Heart right ventricle (tissue), 16 donors: ENCODE data around the gene SFMBT2. TPM values are rescaled to one million over a fixed set of nuclear protein-coding genes. Genes with fewer than 3 reads are reported as not detected.

ENCODE experiments used
- ATAC-seq, 8 donors: fragments of 200-7000 bp; cut with Tn5 transposase; one replicate each; pipeline ENCODE4 v1.9.1; 2020; ENCODE audit warnings: mild to moderate bottlenecking in 8 of 8, moderate library complexity in 8 of 8, moderate number of reproducible peaks in 1 of 8
- DNase-seq, 2 donors: peaks; one replicate each; pipeline ENCODE4 v3.0.0-alpha.2; 2020
- H3K27ac ChIP-seq, 10 donors: fragments of 200-600 bp; sonication (generic) in 2 of 10; one replicate each; pipeline versions ENCODE4 v1.5.0 to v1.8.0; 2020 to 2022; ENCODE audit warnings: mild to moderate bottlenecking in 3 of 10
- H3K27me3 ChIP-seq, 7 donors: fragments of 200-600 bp; one replicate each; pipeline ENCODE4 v1.8.0; 2021 to 2022; ENCODE audit warnings: mild to moderate bottlenecking in 2 of 7
- H3K36me3 ChIP-seq, 9 donors: fragments of 200-600 bp; sonication (generic) in 1 of 9; one replicate each; pipeline versions ENCODE4 v1.5.0 to v1.8.0; 2020 to 2022; ENCODE audit warnings: mild to moderate bottlenecking in 2 of 9
- H3K4me1 ChIP-seq, 9 donors: fragments of 200-600 bp; sonication (generic) in 1 of 9; one replicate each; pipeline versions ENCODE4 v1.5.0 to v1.8.0; 2020 to 2022; ENCODE audit warnings: mild to moderate bottlenecking in 4 of 9
- H3K4me3 ChIP-seq, 10 donors: fragments of 200-600 bp; sonication (generic) in 2 of 10; one replicate each; pipeline versions ENCODE4 v1.5.0 to v1.8.0; 2020 to 2022; ENCODE audit warnings: mild to moderate bottlenecking in 7 of 10, moderate library complexity in 2 of 10
- H3K9me3 ChIP-seq, 11 donors: fragments of 200-600 bp in 10 of 11; sonication (generic) in 2 of 11; one replicate each; pipeline versions ENCODE4 v1.5.0 to v1.8.0; 2013 to 2022; ENCODE audit warnings: mild to moderate bottlenecking in 2 of 11, control low read depth in 1 of 11, moderate library complexity in 1 of 11
- WGBS, 2 donors: extraction: QIAGEN DNeasy Blood & Tissue Kit; methylation state at CpG; one replicate each; pipeline ENCODE4 v1.1.7; 2013; ENCODE audit warnings: inconsistent platforms in 1 of 2; 5-methylcytosine and 5-hydroxymethylcytosine counted together
- intact Hi-C, 10 donors: fragments of 100-400 bp; cut with DNase I; formaldehyde crosslinking; loops; one replicate each; pipeline versions ENCODE4 v1.11.1 to v1.14.2; 2022
- polyA plus RNA-seq, 2 donors: library from polyadenylated mRNA; stranded (reverse); fragments of 200-250 nt; gene quantifications; one replicate each; pipeline ENCODE4 v1.2.3, GENCODE V29; 2013
- total RNA-seq, 10 donors: library from RNA; stranded (reverse); fragmentation: NEBNext Ultra II Directional in 3 of 10; extraction: Animal tissue kit (Norgen Biotek cat#: 25700) in 3 of 10; gene quantifications; one replicate each; pipeline versions ENCODE4 v1.2.1 to v1.2.4, GENCODE V29; 2021 to 2023
- TF ChIP-seq, protein P1 (sequence below), 9 donors: fragments of 200-600 bp; sonication (generic) in 2 of 9; IDR thresholded peaks; one replicate each; pipeline versions ENCODE4 v1.5.0 to v1.8.0; 2021 to 2022; ENCODE audit warnings: antibody characterized with exemption in 9 of 9, mild to moderate bottlenecking in 5 of 9, moderate library complexity in 1 of 9
- donor health status: Arrhythmogenic right ventricular cardiomyopathy.
- donor health status: ischemic (EF 13 %, LVEDD 7.1; RV severe dilation, severe dysfunction).
- donor health status: healthy with polysubstance abuse.
- donor health status: DM: no; HTN: yes; CAD: no.
- donor health status: DM: no; HTN: no; CAD: no.
- donor health status: ischemic (EF 25% LVEDD 6.9; RV normal size, moderate dysfunction).
- donor health status: ischemic (EF 25% LVEDD 5.7; RV mildly dilated, moderate dysfunction).
- donor health status: healthy.
- donor health status: DM: yes; HTN: yes; CAD: no.
- donor health status: Ischemic cardiomyopathy.
- donor health status: ischemic (EF 35%, LVEDD 5.7; RV mildly dilated, moderate dysfunction).
- donor health status: nonischemic (EF 11% LVEDD 7.7; RV severe dilation, severe dysfunction).
- donor health status: DM: yes; HTN: yes; CAD: no.
- donor health status: PGD.
- donor health status: ischemic (EF 29% LVEDD 5.4; RV normal size, mild dysfunction).
- donor health status: nonischemic (EF 23%, LVEDD 6.1; RV moderate dilation, normal function).

Gene SFMBT2
- total and polyA plus RNA-seq, 12 donors: 4.1 to 14.2 (median 10.0) TPM

DNA sequence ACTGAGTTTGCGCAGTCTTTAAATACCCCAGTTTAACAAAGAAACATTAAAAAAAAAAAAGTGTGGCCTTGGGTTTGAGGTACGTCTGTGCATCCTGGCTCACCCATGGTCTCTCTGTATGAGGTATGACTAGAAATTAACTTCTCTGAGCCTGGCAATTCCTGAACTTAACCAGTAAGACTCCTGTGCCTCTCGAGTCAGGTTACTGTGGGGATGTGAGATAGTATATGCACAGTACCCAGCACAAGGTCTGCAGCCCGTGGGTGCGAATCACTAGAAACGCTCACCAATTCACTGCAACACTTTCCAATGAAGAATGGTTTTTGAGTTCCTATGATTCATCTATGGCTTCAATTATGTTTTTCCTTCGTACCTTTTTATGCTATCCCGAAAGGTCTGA is 149.9 kb downstream of the SFMBT2 start:
- peaks cover 7 to 67% (median 28%) of the 10 kb centered on the region in 9 donors for H3K4me1 ChIP-seq
- intact Hi-C loops: loop anchor here in 9 of 10 donors (1.0 to 10.0 kb wide), 13 partner anchors 51 to 151 kb away; partner anchors contain the start of gene SFMBT2 (in 2 of the 9)
- DNase-seq (no peak), ATAC-seq (peak in 5 of 8 donors; percentile 2 to 35 (median 8))
- H3K9me3 ChIP-seq: no peaks in the 10 kb centered on the region
- TF ChIP-seq, protein P1, sequence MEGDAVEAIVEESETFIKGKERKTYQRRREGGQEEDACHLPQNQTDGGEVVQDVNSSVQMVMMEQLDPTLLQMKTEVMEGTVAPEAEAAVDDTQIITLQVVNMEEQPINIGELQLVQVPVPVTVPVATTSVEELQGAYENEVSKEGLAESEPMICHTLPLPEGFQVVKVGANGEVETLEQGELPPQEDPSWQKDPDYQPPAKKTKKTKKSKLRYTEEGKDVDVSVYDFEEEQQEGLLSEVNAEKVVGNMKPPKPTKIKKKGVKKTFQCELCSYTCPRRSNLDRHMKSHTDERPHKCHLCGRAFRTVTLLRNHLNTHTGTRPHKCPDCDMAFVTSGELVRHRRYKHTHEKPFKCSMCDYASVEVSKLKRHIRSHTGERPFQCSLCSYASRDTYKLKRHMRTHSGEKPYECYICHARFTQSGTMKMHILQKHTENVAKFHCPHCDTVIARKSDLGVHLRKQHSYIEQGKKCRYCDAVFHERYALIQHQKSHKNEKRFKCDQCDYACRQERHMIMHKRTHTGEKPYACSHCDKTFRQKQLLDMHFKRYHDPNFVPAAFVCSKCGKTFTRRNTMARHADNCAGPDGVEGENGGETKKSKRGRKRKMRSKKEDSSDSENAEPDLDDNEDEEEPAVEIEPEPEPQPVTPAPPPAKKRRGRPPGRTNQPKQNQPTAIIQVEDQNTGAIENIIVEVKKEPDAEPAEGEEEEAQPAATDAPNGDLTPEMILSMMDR (IDR thresholded peaks at IDR 0.05): no peak
- H3K4me3 ChIP-seq: no peak overlapping the region
- H3K27me3 ChIP-seq: no peaks in the 10 kb centered on the region
- 88% methylated on average over 8 of the region's 8 CpGs for whole genome bisulfite sequencing, 2 donors
- peaks cover 0 to 10% (median 0%) of the 10 kb centered on the region in 9 donors for H3K36me3 ChIP-seq
- peak overlapping the region in 9 of 10 donors; percentile 20 to 69 (median 56) for H3K27ac ChIP-seq

DNA sequence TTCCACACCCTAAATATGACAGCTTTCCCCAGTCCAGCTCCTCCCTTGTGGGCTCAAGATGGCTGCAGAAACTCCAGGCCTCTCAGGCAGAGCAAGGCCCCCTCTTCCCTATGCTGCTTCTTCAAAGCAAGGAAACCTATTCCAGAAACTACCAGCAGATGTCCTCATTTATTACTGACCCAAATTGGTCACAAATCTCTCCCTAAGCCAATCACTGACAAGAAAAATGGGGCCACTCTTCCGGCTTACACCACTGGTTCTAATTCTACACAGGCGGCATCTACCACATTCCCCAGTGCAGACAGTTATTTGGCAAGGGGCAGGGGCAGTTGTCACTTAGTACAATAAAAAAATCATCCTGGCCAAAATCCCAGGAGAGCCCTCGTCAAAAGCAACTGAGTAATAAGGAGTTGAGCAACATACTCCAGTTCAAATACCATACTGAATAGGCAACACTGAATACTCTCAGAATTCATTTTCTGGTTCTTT is 150.4 kb downstream of the SFMBT2 start:
- intact Hi-C loops: loop anchor here in 9 of 10 donors (1.0 to 10.0 kb wide), 13 partner anchors 52 to 152 kb away; partner anchors contain the start of gene SFMBT2 (in 2 of the 9)
- TF ChIP-seq, protein P1 (IDR thresholded peaks at IDR 0.05): peak; percentile 64 to 89 (median 81)
- Histone ChIP-seq H3K27ac (peak overlapping the region in 8 of 10 donors; percentile 54 to 73 (median 64)), H3K27me3 (no peaks in the 10 kb centered on the region), H3K36me3 (peaks cover 0 to 10% (median 0%) of the 10 kb centered on the region in 9 donors), H3K4me3 (no peak overlapping the region), H3K9me3 (no peaks in the 10 kb centered on the region), H3K4me1 (peaks cover 7 to 67% (median 28%) of the 10 kb centered on the region in 9 donors)
- ATAC-seq: peak; percentile 91 to 96 (median 94)
- peak in 1 of 2 donors; percentile 82 for DNase-seq
- 12 to 13% methylated on average over 3 of the region's 3 CpGs for WGBS, 2 donors

DNA sequence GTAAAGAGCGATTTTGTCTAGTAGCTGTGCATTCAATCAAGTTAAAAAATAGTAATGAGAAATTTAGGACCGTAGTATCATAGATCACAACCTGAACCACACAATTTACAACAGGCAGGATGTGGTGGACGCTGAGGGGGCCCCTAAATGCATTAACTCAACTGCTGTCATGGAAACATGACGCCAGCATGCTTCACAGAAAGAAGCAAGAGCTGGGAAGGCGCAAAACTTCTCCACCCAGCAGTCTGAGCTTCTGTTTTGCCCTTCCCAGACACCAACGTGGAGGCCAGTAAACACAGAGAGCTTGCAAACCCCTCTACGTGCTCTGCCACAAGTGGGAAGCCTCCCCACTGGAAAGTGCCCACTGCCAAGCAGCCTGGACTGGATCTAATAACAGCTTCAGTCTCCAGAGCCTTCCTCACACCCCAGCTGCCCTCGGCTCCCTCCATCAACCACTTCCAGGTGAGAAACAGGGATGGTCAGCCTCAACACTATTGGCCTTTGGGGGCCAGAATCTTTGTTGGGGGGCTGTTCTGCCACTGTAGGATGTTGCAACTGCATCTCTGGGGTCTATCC is 151.8 kb downstream of the SFMBT2 start:
- peak; percentile 22 to 25 for DNase-seq
- WGBS, 2 donors: 66 to 80% methylated on average over 8 of the region's 8 CpGs
- Histone ChIP-seq H3K4me1 (peaks cover 5 to 64% (median 22%) of the 10 kb centered on the region in 9 donors), H3K27me3 (no peaks in the 10 kb centered on the region), H3K36me3 (peaks cover 0 to 15% (median 0%) of the 10 kb centered on the region in 9 donors), H3K27ac (peak overlapping the region in 6 of 10 donors; percentile 4 to 73 (median 37)), H3K9me3 (no peaks in the 10 kb centered on the region), H3K4me3 (no peak overlapping the region)
- ATAC-seq: peak in 4 of 8 donors; percentile 23 to 63 (median 38)
- TF ChIP-seq, protein P1 (IDR thresholded peaks at IDR 0.05): no peak
- intact Hi-C loops: loop anchor here in 2 of 10 donors (2.0 to 10.0 kb wide), 2 partner anchors 150 to 334 kb away; no protein-coding TSS in a partner anchor

DNA sequence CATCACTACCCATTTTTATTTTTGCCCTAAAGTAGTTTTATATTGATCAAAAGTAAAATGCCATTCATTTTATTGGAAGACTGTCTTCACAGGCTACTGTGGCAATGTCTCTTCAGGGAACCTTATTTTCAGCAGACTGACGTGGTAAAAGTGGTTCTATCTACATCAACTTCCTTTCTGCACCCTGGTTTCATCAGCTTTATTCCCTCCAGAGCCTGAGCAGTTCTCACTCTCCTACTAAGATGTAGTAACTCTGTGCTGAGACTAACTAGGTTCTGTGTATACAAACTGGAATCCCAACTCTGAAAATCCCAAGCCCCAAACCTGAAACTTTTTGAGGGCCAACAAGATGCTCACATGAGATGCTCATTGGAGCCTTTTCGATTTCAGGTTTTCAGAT is 155.3 kb downstream of the SFMBT2 start:
- WGBS, 2 donors: 77 to 80% methylated on average over 2 of the region's 2 CpGs
- TF ChIP-seq, protein P1 (IDR thresholded peaks at IDR 0.05): no peak
- intact Hi-C loops: loop anchor here in 1 of 10 donors (10.0 kb wide), 1 partner anchor 331 kb away; no protein-coding TSS in a partner anchor
- Histone ChIP-seq H3K27me3 (no peaks in the 10 kb centered on the region), H3K4me1 (peaks cover 0 to 47% (median 23%) of the 10 kb centered on the region in 9 donors), H3K36me3 (peaks cover 0 to 9% (median 0%) of the 10 kb centered on the region in 9 donors), H3K4me3 (no peak overlapping the region), H3K9me3 (no peaks in the 10 kb centered on the region), H3K27ac (no peak overlapping the region)
- no peak for ATAC-seq
- DNase-seq: no peak
